Upper lobe of right lung (tissue), 1 donor: ENCODE results near the gene CPNE9. TPM values are rescaled to one million over a fixed set of nuclear protein-coding genes. Genes with fewer than 3 reads are reported as not detected.
A peak's percentile ranks its signal among the peaks of the same experiment; 100 is the strongest.

Experiments used
- ATAC-seq: fragments of 200-7000 bp; cut with Tn5 transposase; one replicate; pipeline ENCODE4 v1.9.1; 2020; ENCODE audit warnings: mild to moderate bottlenecking, moderate library complexity
- DNase-seq: peaks from one replicate; pipeline ENCODE4 v3.0.0-alpha.2; 2020
- H3K27ac ChIP-seq: fragments of 200-600 bp; one replicate; pipeline ENCODE4 v1.8.0; 2022
- H3K27me3 ChIP-seq: fragments of 200-600 bp; one replicate; pipeline ENCODE4 v1.8.0; 2022; ENCODE audit warnings: mild to moderate bottlenecking
- H3K36me3 ChIP-seq: fragments of 200-600 bp; one replicate; pipeline ENCODE4 v1.8.0; 2022
- H3K4me1 ChIP-seq: fragments of 200-600 bp; one replicate; pipeline ENCODE4 v1.8.0; 2022
- H3K4me3 ChIP-seq: fragments of 200-600 bp; one replicate; pipeline ENCODE4 v1.8.0; 2022; ENCODE audit warnings: mild to moderate bottlenecking
- H3K9me3 ChIP-seq: fragments of 200-600 bp; one replicate; pipeline ENCODE4 v1.8.0; 2022
- CTCF ChIP-seq: fragments of 200-600 bp; IDR thresholded peaks from one replicate; pipeline ENCODE4 v1.8.0; 2022; ENCODE audit warnings: antibody characterized with exemption
- intact Hi-C: fragments of 100-400 bp; cut with DNase I; formaldehyde crosslinking; loops from one replicate; pipeline ENCODE4 v1.11.0; 2022
- total RNA-seq: library from RNA; stranded (reverse); fragmentation: NEBNext Ultra II Directional; extraction: Animal tissue kit (Norgen Biotek cat#: 25700); gene quantifications from one replicate; pipeline ENCODE4 v1.2.1, GENCODE V29; 2021
- donor health status: DM: no; HTN: yes; CAD: no; lungs with severe emphysema.

CPNE9 gene
- total RNA-seq, 1 donor from 2014 or later = 0.90 TPM

GRCh38 chr3:9731206-9732079 is 27.8 kb downstream of the CPNE9 start, which contains the start of gene BRPF1:
TSS of gene BRPF1 (plus strand) at chr3:9731735. CDS start at chr3:9734141, 2,406 bp downstream.
- Histone ChIP-seq H3K36me3 (peaks cover 24% of the 10 kb centered on the region), H3K27me3 (no peaks in the 10 kb centered on the region), H3K4me1 (peaks cover 29% of the 10 kb centered on the region), H3K4me3 (peak within 1 kb of the TSS; percentile 78), H3K9me3 (no peaks in the 10 kb centered on the region), H3K27ac (peak within 1 kb of the TSS; percentile 99)
- ATAC-seq (peak; percentile 98), DNase-seq (peak; percentile 100)
- intact Hi-C loops = no loop called here
- no peak for TF ChIP-seq CTCF

GRCh38 chr3:9732080-9732739 is 28.6 kb downstream of the CPNE9 start:
- H3K9me3 ChIP-seq = no peaks in the 10 kb centered on the region
- peak; percentile 0 for ATAC-seq
- peak; percentile 76 for DNase-seq
- no peaks in the 10 kb centered on the region for H3K27me3 ChIP-seq
- peaks cover 32% of the 10 kb centered on the region for H3K36me3 ChIP-seq
- TF ChIP-seq CTCF = no peak
- H3K4me1 ChIP-seq = peaks cover 29% of the 10 kb centered on the region
- intact Hi-C loops = no loop called here
- H3K27ac ChIP-seq = peak overlapping the region; percentile 99
- peak overlapping the region; percentile 78 for H3K4me3 ChIP-seq

GRCh38 chr3:9732740-9733115 is 29.1 kb downstream of the CPNE9 start:
- Histone ChIP-seq H3K4me1 (peaks cover 29% of the 10 kb centered on the region), H3K4me3 (peak overlapping the region; percentile 78), H3K27me3 (no peaks in the 10 kb centered on the region), H3K9me3 (no peaks in the 10 kb centered on the region), H3K27ac (peak overlapping the region; percentile 99), H3K36me3 (peaks cover 37% of the 10 kb centered on the region)
- ATAC-seq = no peak
- TF ChIP-seq CTCF = no peak
- no peak for DNase-seq
- intact Hi-C loops = no loop called here

GRCh38 chr3:9736831-9737230 is 33.2 kb downstream of the CPNE9 start:
- DNase-seq = no peak
- no peak for ATAC-seq
- Histone ChIP-seq H3K36me3 (peaks cover 78% of the 10 kb centered on the region), H3K4me1 (peaks cover 21% of the 10 kb centered on the region), H3K4me3 (no peak overlapping the region), H3K27me3 (no peaks in the 10 kb centered on the region), H3K9me3 (no peaks in the 10 kb centered on the region), H3K27ac (no peak overlapping the region)
- intact Hi-C loops = no loop called here
- TF ChIP-seq CTCF = no peak

GRCh38 chr3:9739181-9739580 is 35.5 kb downstream of the CPNE9 start:
- ATAC-seq = no peak
- intact Hi-C loops = no loop called here
- Histone ChIP-seq H3K27ac (no peak overlapping the region), H3K4me1 (peaks cover 6% of the 10 kb centered on the region), H3K36me3 (peaks cover 99% of the 10 kb centered on the region), H3K27me3 (no peaks in the 10 kb centered on the region), H3K4me3 (no peak overlapping the region), H3K9me3 (no peaks in the 10 kb centered on the region)
- no peak for DNase-seq
- TF ChIP-seq CTCF = no peak
